Hypothalamus (tissue), 51 donors: ENCODE results near the gene PMPCA.

Experiments
- DNase-seq, 51 donors: peaks; one replicate each; lab custom pipeline; 2025; lab: John Stamatoyannopoulos, UW

Gene PMPCA

DNA sequence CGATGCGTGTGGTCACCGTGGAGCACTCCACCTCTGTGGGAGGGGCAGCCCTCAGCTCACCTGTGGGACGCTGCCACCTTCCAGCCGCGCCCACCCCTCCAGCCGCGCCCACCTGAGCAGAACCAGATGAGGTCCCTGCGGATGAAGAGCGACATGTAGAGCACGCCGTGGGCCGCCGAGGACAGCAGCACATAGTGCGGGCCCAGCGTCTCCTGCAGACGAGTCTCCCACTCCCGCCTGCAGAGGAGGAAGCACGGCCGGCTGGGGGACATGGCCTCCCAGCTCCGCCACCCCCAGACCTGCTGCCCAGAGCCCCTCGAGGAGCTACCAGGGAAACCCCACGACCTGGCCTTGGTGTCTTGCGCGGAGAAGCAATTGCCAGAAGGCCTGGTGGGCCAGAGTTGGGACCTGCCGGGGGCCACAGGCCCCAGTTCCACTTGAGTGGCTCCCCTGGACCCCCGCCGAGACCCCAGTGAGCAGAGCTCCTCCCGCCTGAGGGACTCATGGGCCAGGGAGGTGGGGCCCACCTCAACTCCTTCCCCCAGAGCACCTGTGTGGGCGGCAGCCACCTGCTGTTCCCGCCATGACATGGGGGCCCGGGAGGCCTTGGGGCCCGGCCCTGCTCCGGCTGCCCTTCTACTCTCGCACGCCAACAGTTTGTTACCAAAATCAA, 22.7 kb downstream of the PMPCA start:
- DNase-seq = no peak

GRCh38 chr9:136433849-136434579, 23.6 kb downstream of the PMPCA start:
- no peak for DNase-seq

DNA sequence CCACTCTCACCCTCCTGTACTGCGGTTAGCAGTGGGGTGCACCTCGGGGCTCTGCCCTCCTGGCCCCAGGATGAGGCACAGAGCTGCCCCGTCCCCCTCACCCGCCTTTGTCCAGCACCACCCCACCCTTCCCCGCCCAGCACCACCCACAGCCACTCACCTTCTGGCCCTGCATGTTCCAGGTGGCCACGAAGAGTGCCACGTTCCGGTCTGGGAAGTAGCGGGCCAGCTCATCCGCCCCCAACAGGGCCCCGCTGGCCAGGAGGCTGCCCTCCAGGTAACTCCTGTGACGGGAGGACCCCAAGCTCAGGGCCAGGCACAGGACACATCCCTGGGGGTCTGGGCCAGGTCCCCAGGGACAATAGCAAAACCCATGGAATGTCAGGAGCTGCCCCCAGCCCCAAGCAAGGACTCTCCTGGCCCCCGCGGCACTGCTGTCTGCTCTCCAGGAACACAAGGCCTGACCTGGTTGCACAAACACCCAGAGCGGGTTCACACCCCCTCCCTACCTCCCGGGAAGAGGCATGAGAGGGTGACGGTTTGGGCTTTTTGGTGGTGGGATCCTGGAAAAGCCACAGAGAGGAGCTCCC, 24.2 kb downstream of the PMPCA start:
- DNase-seq = no peak

DNA sequence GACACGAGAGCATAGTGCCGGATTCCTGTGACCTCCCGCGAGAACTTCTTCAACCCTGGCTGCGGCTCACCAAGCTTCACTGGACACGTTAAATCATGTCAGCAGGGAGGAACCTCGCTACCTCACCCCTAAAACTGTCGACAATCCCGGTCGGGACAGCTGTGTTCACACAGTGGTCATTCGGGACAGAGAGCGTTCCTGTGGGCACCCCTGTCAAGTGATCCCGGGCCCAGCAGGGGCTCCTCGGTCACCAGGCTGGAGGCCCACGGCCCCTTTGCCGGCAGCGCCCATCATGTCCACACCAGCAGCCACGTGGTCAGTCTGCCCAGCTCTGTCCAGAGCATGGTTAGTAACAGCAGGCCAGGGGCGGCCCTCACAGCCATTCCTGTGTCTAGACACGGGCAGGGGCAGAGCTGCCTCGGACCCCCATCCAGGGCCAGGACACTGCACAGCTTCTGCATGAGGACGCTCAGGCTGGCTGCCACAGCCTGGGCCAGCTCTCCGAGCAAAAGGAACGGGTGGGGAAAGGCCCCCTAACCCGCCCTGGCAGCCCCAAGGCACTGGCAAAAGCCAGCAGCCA, 25.7 kb downstream of the PMPCA start:
- DNase-seq = no peak

DNA sequence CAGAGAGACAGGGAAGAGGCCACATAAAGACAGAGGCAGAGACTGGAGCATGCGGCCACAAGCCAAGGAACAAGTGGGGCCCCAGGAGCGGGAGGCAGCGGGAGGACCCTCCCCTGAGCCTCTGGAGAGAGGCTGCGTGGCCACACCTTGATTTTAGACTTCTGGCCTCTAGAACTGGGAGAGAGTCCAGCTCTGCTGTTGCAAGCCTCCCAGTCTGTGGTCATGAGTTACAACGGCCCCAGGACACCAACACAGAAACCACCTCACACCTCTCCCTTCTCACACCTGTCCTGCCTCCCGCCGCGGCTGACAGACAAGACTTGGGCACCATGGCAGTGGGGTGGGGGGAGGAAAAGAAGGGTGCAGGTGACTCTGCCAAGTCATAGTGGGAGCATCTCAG, 27.0 kb downstream of the PMPCA start:
- no peak for DNase-seq

GRCh38 chr9:136437839-136438547, 27.5 kb downstream of the PMPCA start:
- no peak for DNase-seq

GRCh38 chr9:136438548-136439480, 28.4 kb downstream of the PMPCA start:
- DNase-seq = peak in 6 of 51 donors; percentile 4 to 35 (median 26)

DNA sequence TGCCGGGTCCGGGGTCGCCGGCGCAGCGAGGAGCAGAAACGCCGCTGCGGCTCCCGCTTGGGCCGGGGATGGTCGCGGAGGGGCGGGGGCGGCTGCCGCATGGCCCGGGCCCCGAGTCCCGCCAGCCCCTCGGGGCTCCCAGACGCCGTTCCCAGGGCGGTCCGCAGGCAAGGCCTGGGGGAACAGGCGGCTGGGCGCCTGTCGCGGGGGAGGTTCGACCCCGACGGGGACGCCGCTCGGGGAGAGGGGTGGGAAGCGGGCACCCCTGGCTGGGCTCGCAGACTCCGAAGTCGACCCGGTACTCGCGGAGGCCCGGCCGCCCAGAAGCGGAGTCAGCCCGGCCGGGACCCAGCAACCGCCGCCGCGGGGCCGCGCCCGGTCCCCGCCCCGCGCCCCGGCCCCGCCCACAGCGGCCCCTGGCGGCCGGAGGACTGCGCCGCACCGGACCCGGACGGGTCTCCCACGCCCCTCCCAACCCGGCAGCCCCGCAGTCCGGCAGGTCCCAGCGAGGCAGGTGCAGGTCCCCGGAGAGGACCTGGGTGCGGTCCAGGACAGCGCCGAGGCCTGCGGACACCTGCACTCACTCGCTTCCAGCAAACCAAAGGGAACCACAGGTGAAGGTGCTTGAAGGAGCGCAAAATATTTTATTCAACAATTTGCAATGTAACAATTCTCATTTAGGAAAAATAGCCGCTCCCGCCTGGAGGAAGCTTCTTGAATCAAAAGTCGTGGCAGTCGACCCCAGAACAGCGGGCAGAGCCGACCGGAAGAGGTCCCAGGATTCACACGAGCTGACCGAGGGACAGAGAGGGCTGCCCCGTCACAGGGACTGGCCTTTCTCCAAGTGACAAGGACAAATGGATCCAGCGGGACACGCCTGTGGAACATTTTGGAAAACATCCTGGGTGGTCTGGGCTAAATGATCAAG, 29.3 kb downstream of the PMPCA start, which contains the start of gene INPP5E:
TSS of gene INPP5E (minus strand) at position 365 of the 928 bp plus-strand sequence. CDS start 426 bp downstream, outside the sequence.
- peak in 46 of 51 donors; percentile 13 to 81 (median 42) for DNase-seq

DNA sequence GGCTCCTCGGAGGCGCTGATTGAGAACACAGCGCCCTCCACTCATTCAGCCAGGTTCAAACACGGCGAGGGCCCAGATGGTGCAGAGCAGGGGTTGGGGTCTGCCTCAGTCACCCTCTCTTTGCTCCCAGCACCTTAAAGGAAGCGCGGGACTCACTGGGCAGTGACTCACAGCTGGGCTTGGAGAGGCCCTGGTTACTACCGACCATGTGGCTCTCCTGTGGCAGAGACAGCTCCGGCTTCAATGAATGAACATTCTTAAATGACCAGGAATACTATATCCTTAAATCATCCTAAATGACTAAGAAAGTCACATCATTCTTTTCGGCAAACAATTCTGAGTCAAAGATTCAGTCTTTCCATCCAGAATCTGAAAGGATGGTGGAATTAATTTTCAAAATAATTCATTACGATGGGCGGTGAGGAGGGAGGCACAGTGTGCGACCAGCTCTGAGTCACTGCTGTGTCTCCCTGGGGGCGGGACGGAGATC, 30.8 kb downstream of the PMPCA start:
- no peak for DNase-seq

DNA sequence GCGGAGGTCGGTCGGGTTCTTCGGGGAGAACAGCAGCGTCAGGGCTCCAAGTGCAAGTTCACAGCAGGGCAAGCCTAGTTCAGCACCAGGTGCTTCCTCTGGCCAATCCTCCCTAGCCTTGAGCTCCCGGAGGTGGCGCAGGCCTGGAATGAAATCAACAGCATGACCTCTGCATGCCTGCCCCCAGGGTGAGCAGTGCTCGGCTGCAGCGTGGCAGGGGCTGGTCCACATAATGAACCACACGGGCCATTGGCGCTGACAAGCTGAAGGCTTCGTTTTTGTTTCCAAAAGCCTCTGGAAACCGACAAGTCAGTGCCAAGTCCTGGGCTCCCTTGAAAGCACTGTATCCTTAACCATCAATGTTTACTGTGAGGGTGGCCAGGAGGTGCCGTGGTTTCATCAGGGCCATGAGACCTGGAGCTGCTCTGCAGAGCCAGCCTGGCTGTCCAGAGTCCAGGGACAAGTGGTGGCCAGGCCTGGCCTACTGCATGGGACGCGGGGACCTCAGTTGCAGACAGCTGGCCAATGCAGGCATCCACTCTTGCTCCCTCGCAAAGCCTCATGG, 31.3 kb downstream of the PMPCA start:
- no peak for DNase-seq

- DNase-seq = no peak
Observed at GRCh38 chr9:136442265-136442664, 31.8 kb downstream of the PMPCA start.

GRCh38 chr9:136443087-136443486, 32.6 kb downstream of the PMPCA start:
- DNase-seq = no peak

GRCh38 chr9:136443687-136444086, 33.2 kb downstream of the PMPCA start:
- no peak for DNase-seq

DNA sequence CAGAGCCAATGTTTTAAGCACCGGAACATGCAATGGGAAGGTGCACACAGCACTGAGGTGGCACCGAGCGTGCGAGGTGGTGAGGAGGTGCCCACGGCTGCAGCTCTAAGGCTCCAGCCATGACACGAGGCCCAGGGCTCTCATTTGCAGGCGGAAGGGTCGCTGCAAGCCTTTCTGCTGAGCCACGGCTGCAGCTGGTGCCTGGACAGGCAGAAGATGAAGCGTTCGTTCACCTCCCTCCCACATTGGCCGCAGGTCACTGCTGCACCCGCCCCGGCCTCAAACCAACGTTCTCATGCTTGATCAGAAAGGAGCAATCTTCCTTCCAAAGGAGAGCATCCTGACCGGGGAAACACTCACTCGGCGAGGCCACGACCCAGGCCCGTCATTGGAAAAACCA, 33.6 kb downstream of the PMPCA start:
- DNase-seq = no peak

- no peak for DNase-seq
Observed at GRCh38 chr9:136445799-136446198, 35.3 kb downstream of the PMPCA start.

DNA sequence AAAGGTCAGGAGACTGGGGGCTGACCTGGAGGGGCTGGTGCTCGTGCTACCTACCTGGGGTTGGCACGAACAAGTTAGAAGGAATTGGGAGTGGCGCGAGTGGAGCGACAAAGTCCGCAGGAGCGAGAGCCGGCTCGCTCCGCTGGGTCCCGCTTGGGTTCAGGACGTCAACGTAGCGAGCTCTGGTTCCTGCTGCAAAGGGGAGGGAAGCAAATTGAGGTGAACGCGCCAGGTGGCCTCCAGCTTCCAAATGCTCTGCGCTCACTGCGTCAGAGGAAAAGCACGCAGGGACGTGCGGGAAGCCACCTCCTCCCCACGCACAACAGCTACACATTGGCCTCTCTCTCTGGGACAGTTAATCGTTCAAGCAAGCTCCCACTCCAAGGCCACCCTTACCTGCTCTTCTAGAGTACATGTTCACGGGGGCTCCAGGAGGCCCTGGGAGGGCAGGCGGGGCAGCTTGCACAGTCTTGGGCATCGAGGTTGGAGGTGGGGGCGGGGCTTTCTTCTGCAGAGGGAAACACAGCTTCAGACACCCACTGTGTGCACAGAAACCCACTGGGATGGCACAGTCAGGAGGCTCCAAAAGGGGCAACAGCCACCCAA, 36.8 kb downstream of the PMPCA start:
- no peak for DNase-seq

- no peak for DNase-seq
Observed at GRCh38 chr9:136448655-136449054, 38.2 kb downstream of the PMPCA start.
